IgD-negative memory B cell (primary cell): ENCODE measurements around the gene FGD6. TPM values are rescaled to one million over a fixed set of nuclear protein-coding genes. Genes with fewer than 3 reads are reported as not detected.
A peak's percentile ranks its signal among the peaks of the same experiment; 100 is the strongest.
"Not testable (repeated sequence)": the region's sequence is repeated elsewhere in the genome, so short reads cannot be mapped to it uniquely, and the experiment has no call there.

Experiments used
- H3K27ac Mint-ChIP-seq, 3 donors: one replicate each; pipeline ENCODE4 v1.8.0; 2020 to 2022; ENCODE audit warnings: mild to moderate bottlenecking in 3 of 3, mixed read lengths in 3 of 3, moderate library complexity in 1 of 3
- H3K27me3 Mint-ChIP-seq: one replicate; pipeline ENCODE4 v1.8.0; 2021; ENCODE audit warnings: mixed read lengths
- H3K36me3 Mint-ChIP-seq: one replicate; pipeline ENCODE4 v1.8.0; 2020; ENCODE audit warnings: mild to moderate bottlenecking, mixed read lengths
- H3K4me1 Mint-ChIP-seq, 3 donors: one replicate each; pipeline ENCODE4 v1.8.0; 2020 to 2022; ENCODE audit warnings: mixed read lengths in 3 of 3, mild to moderate bottlenecking in 1 of 3
- H3K4me3 Mint-ChIP-seq, 4 donors: one replicate each; pipeline ENCODE4 v1.8.0; 2020 to 2022; ENCODE audit warnings: mild to moderate bottlenecking in 4 of 4, mixed read lengths in 4 of 4, moderate library complexity in 3 of 4
- H3K9me3 Mint-ChIP-seq, 3 donors: one replicate each; pipeline ENCODE4 v1.8.0; 2020 to 2021; ENCODE audit warnings: mixed read lengths in 3 of 3, mild to moderate bottlenecking in 1 of 3
- polyA plus RNA-seq: library from polyadenylated mRNA; unstranded; fragments of 300-500 nt; fragmentation: Illumina TruSeq; gene quantifications from one replicate; pipeline ENCODE4 v1.2.3, GENCODE V29; 2021

The FGD6 gene
- polyA plus RNA-seq, 1 donor from 2014 or later, result 5.0 TPM

DNA sequence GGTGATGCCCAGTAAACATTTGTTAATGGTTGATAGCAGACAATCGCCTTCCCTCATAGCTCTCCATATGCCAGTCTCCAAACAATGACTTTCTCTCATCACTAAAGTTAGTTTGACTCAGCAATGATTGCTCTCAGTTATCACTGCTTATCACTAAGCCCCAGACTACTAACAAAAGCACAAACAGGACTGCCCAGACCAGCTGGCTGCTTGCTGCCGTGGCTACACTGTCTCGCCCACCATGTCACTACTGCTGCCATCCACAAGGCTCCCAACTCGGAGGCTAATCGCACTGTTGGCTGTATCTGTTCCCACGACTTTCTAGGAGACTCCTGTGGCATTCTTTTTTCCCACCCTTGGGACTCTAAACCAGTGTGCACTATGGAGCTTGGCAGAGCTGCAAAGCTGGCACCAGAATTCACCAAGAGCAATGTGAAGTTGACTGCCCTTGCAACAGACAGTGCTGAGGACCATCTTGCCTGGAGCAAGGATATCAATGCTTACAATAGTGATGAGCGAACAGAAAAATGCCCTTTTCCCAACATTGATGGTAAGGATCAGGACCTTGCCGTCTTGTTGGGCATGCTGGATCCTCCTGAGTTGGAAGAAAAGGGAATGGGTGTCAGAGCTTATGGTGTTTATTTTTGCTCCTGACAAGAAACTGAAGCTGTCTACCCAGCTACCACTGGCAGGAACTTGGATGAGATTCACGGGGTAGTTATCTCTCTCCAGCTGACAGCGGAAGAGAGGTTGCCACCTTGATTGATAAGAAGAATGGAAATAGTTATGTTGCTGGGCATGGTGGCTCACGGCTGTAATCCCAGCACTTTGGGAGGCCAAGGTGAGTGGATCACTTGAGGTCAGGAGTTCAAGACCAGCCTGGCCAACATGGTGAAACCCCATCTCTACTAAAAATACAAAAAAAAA is 116.7 kb downstream of the FGD6 start:
- Mint-ChIP-seq H3K9me3 (no peaks in the 10 kb centered on the region), H3K36me3 (peaks cover 2% of the 10 kb centered on the region), H3K27me3 (no peaks in the 10 kb centered on the region), H3K27ac (no peak overlapping the region), H3K4me1 (peaks cover 6 to 9% (median 8%) of the 10 kb centered on the region in 3 donors), H3K4me3 (no peak overlapping the region)

GRCh38 chr12:95099270-95099790 is 117.9 kb downstream of the FGD6 start:
- Mint-ChIP-seq H3K9me3 (no peaks in the 10 kb centered on the region), H3K4me1 (peaks cover 6 to 9% (median 8%) of the 10 kb centered on the region in 3 donors), H3K4me3 (no peak overlapping the region), H3K27ac (peak overlapping the region in 1 of 3 donors; percentile 22), H3K27me3 (no peaks in the 10 kb centered on the region), H3K36me3 (peaks cover 2% of the 10 kb centered on the region)

DNA sequence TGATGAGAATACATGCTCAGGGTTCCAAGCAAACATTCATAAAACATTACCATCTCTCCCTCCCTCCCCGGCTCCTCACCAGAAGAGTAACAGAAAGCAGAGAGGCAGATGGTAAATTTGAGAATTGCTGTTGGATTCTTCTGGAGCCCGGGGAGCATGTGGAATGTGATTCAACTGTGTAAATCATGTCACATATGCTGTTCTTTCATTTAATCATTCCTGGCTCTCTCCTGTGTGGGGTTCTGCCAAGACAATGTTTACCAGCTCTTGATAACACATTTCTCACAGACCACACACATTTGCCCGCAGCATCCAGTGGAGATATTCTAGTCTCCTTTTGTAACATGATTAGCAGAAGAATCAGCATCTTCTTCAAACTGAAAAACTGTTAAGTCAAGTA is 120.4 kb downstream of the FGD6 start:
- H3K4me1 Mint-ChIP-seq, result peaks cover 0 to 4% (median 0%) of the 10 kb centered on the region in 3 donors
- no peak overlapping the region for H3K4me3 Mint-ChIP-seq
- no peaks in the 10 kb centered on the region for H3K27me3 Mint-ChIP-seq
- H3K9me3 Mint-ChIP-seq, result no peaks in the 10 kb centered on the region
- H3K27ac Mint-ChIP-seq, result no peak overlapping the region
- peaks cover 3% of the 10 kb centered on the region for H3K36me3 Mint-ChIP-seq

DNA sequence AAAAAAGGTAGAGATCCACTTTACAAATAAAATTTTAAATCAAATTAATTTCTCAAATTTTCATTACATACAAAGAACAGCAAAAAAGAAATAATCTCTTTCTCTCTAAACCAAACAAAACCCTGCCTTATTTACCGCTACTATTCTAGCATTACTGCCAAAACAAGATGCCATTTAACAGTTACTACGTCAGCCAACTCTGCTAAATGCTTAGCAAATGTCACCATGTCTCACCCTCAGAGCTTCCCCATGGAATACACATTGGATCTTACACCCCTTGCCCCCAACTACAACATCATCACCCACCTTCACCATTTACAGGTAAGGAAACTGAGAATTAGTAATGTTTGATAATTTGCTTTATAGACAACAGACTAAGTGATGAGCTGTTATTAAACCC is 120.9 kb downstream of the FGD6 start:
- Mint-ChIP-seq H3K4me1 (peaks cover 0 to 4% (median 0%) of the 10 kb centered on the region in 3 donors), H3K27ac (no peak overlapping the region), H3K4me3 (no peak overlapping the region), H3K9me3 (no peaks in the 10 kb centered on the region), H3K27me3 (no peaks in the 10 kb centered on the region), H3K36me3 (peaks cover 3% of the 10 kb centered on the region)

GRCh38 chr12:95095866-95096265 is 121.4 kb downstream of the FGD6 start:
- H3K27ac Mint-ChIP-seq, H3K9me3 Mint-ChIP-seq, H3K36me3 Mint-ChIP-seq, H3K27me3 Mint-ChIP-seq, H3K4me3 Mint-ChIP-seq, H3K4me1 Mint-ChIP-seq: not testable (repeated sequence)

DNA sequence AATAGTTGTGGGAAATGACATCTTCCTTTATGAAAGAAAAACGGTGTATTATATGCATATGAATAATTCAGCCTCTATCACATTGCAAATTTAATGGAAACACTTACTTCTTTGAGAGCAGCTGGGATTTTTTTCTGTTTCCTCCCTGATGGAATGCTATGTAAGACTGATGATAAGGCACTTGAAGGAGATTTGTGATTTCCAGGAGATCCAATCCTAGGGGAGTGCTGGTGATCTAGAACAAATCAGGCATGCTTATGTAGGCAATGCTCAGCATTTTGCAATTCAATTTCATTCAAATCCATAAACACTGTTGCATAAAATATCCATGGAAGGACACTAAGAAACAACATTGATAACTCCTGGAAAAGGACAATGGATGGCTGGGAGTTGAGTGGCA is 127.8 kb downstream of the FGD6 start:
- Mint-ChIP-seq H3K4me1 (peaks cover 5 to 9% (median 6%) of the 10 kb centered on the region in 3 donors), H3K4me3 (no peak overlapping the region), H3K27me3 (no peaks in the 10 kb centered on the region), H3K27ac (no peak overlapping the region), H3K36me3 (peaks cover 8% of the 10 kb centered on the region), H3K9me3 (no peaks in the 10 kb centered on the region)

DNA sequence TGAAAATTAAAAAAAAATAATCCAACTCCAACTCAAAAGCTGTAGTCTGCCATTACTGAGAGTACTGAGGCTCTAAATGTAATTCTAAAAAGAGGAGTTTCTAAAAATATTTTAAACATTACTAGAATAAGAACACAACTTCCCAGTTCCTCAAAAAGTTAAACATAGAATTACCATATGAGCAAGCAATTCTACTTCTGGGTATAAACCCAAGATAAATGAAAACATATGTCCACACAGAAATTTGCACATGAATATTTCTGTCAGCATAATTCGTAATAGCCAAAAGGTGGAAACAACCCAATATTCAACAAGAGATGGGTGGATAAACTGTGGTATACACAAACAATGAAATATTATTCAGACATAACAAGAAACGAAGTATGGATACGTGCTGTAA is 128.9 kb downstream of the FGD6 start:
- no peaks in the 10 kb centered on the region for H3K9me3 Mint-ChIP-seq
- peaks cover 5 to 9% (median 6%) of the 10 kb centered on the region in 3 donors for H3K4me1 Mint-ChIP-seq
- no peaks in the 10 kb centered on the region for H3K27me3 Mint-ChIP-seq
- peaks cover 7% of the 10 kb centered on the region for H3K36me3 Mint-ChIP-seq
- peak overlapping the region in 1 of 3 donors; percentile 17 for H3K27ac Mint-ChIP-seq
- peak overlapping the region in 1 of 4 donors; percentile 9 for H3K4me3 Mint-ChIP-seq

GRCh38 chr12:95085612-95086011 is 131.7 kb downstream of the FGD6 start:
- Mint-ChIP-seq H3K4me1 (peaks cover 5 to 9% (median 6%) of the 10 kb centered on the region in 3 donors), H3K4me3 (no peak overlapping the region), H3K27ac (no peak overlapping the region), H3K27me3 (no peaks in the 10 kb centered on the region), H3K9me3 (no peaks in the 10 kb centered on the region), H3K36me3 (peaks cover 7% of the 10 kb centered on the region)

- Mint-ChIP-seq H3K4me3 (no peak overlapping the region), H3K27me3 (no peaks in the 10 kb centered on the region), H3K9me3 (no peaks in the 10 kb centered on the region), H3K4me1 (peaks cover 2 to 9% (median 5%) of the 10 kb centered on the region in 3 donors), H3K27ac (peak overlapping the region in 1 of 3 donors; percentile 17), H3K36me3 (peaks cover 3% of the 10 kb centered on the region)
Measured at GRCh38 chr12:95083938-95084337, 133.3 kb downstream of the FGD6 start.

GRCh38 chr12:95083471-95083870 is 133.8 kb downstream of the FGD6 start:
- Mint-ChIP-seq H3K9me3 (no peaks in the 10 kb centered on the region), H3K4me1 (peaks cover 2 to 7% (median 4%) of the 10 kb centered on the region in 3 donors), H3K36me3 (peaks cover 3% of the 10 kb centered on the region), H3K27ac (no peak overlapping the region), H3K4me3 (no peak overlapping the region), H3K27me3 (no peaks in the 10 kb centered on the region)

DNA sequence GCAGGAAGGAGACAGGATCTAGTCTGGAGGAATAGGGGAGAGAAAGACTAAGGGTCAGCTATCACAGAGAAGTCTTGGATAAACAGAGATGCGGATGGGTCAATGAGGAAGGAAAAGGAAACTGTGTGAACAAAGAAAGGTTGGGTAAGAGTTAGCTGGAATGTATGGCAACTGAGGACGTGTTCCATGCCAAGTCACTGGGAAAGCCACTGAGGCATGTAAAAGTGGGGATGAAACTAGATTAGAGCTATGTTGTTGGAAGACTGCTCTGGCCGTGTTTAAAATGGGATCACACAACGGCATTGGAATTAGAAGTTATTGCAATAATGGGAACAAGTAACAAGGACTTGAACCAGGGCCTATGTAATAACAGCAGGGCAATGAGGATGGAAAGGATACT is 139.9 kb downstream of the FGD6 start:
- peaks cover 1% of the 10 kb centered on the region for H3K36me3 Mint-ChIP-seq
- H3K27ac Mint-ChIP-seq, result no peak overlapping the region
- H3K4me1 Mint-ChIP-seq, result peaks cover 0 to 8% (median 5%) of the 10 kb centered on the region in 3 donors
- no peaks in the 10 kb centered on the region for H3K27me3 Mint-ChIP-seq
- H3K4me3 Mint-ChIP-seq, result no peak overlapping the region
- no peaks in the 10 kb centered on the region for H3K9me3 Mint-ChIP-seq

DNA sequence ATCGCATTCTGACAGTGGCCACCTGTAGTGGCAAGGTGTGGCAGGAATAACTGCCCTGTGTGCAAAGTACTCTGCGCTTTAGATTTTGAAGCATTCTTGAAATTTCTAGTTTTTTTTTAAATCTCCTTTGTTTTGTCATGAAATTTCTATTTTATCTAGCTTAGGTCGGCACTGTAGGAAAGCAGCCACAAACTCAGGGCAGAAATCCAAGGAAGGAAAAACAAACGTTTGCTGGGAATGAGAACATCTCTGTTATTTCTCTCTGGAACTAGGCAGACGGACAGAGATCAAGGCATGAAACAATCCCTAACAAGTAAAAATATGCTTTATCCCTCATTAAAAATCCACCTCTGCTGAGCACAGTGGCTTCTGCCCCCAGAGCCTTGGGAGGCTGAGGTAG is 142.5 kb downstream of the FGD6 start:
- no peak overlapping the region for H3K27ac Mint-ChIP-seq
- peak overlapping the region in 1 of 4 donors; percentile 59 for H3K4me3 Mint-ChIP-seq
- no peaks in the 10 kb centered on the region for H3K27me3 Mint-ChIP-seq
- no peaks in the 10 kb centered on the region for H3K9me3 Mint-ChIP-seq
- peaks cover 5 to 8% (median 6%) of the 10 kb centered on the region in 3 donors for H3K4me1 Mint-ChIP-seq
- peaks cover 1% of the 10 kb centered on the region for H3K36me3 Mint-ChIP-seq

- Mint-ChIP-seq H3K4me3 (peak overlapping the region; percentile 93 to 97 (median 96)), H3K4me1 (peaks cover 11 to 12% (median 11%) of the 10 kb centered on the region in 3 donors), H3K36me3 (peaks cover 1% of the 10 kb centered on the region), H3K27ac (peak overlapping the region; percentile 51 to 98 (median 95)), H3K9me3 (no peaks in the 10 kb centered on the region), H3K27me3 (no peaks in the 10 kb centered on the region)
Measured at GRCh38 chr12:95073698-95074520, 143.4 kb downstream of the FGD6 start.

GRCh38 chr12:95072900-95073697 is 144.2 kb downstream of the FGD6 start, which contains the start of gene NR2C1:
Gene NR2C1 (minus strand): TSS chr12:95073618. CDS start chr12:95067384, 6,234 bp downstream.
- Mint-ChIP-seq H3K4me3 (peak within 1 kb of the TSS; percentile 93 to 97 (median 96)), H3K4me1 (peaks cover 11 to 12% (median 11%) of the 10 kb centered on the region in 3 donors), H3K9me3 (no peaks in the 10 kb centered on the region), H3K27me3 (no peaks in the 10 kb centered on the region), H3K36me3 (no peaks in the 10 kb centered on the region), H3K27ac (peak within 1 kb of the TSS; percentile 77 to 98 (median 95))
